RWPE1 (cell line): ENCODE results near the gene FALEC.

Experiments
- CTCF ChIA-PET: fragments of 350-600 bp; sonication (Branson Sonifier 250); formaldehyde crosslinking; extraction: SDS; loops from one replicate; lab custom pipeline; 2021; lab: Yijun Ruan, JAX
- POLR2A ChIA-PET: fragments of 400-600 bp; formaldehyde crosslinking; extraction: SDS; loops from one replicate; lab custom pipeline; 2020; ENCODE audit warnings: antibody characterized with exemption; ENCODE audit not compliant: low non-redundant PET; lab: Yijun Ruan, JAX
- DNase-seq: peaks from one replicate; pipeline ENCODE4 v3.0.0; 2012; ENCODE audit warnings: low spot score
- H3K27ac ChIP-seq: fragments of 450-650 bp; 2 replicates; pipeline ENCODE4 v1.5.1; 2017
- CTCF ChIP-seq: fragments of 450-650 bp; conservative IDR thresholded peaks from 2 replicates; pipeline ENCODE4 v1.5.1; 2017; ENCODE audit warnings: low read depth, mild to moderate bottlenecking

Gene FALEC

GRCh38 chr1:150514260-150514659 lies 1.3 kb upstream of the FALEC start:
- POLR2A ChIA-PET: no interaction called here
- TF ChIP-seq CTCF: no peak
- DNase-seq: no peak
- CTCF ChIA-PET: interaction anchor here (0.5 to 1.7 kb wide), 4 partner anchors 18 to 195 kb away, joined by 3 to 6 read pairs (median 4); no protein-coding TSS in a partner anchor
- peak overlapping the region; percentile 89 for H3K27ac ChIP-seq

GRCh38 chr1:150514913-150515327 lies 632 bp upstream of the FALEC start:
- DNase-seq: no peak
- CTCF ChIA-PET: interaction anchor here (0.5 to 1.7 kb wide), 6 partner anchors 18 to 95 kb away, joined by 3 to 8 read pairs (median 4); partner anchors contain the start of gene MCL1
- peak overlapping the region; percentile 89 for H3K27ac ChIP-seq
- POLR2A ChIA-PET: interaction anchor here (0.5 to 0.6 kb wide), 2 partner anchors 18 to 53 kb away, joined by 3 read pairs; no protein-coding TSS in a partner anchor
- TF ChIP-seq CTCF: no peak

- TF ChIP-seq CTCF: no peak
- H3K27ac ChIP-seq: peak overlapping the region; percentile 89
- no peak for DNase-seq
- POLR2A ChIA-PET: interaction anchor here (0.6 kb wide), 1 partner anchor 25 kb away, joined by 3 read pairs; no protein-coding TSS in a partner anchor
- CTCF ChIA-PET: interaction anchor here (1.6 kb wide), 1 partner anchor 17 kb away, joined by 8 read pairs; no protein-coding TSS in a partner anchor
Measured at GRCh38 chr1:150516050-150516591, 569 bp downstream of the FALEC start.

GRCh38 chr1:150516616-150517015 lies 1.1 kb downstream of the FALEC start:
- ChIA-PET POLR2A (no interaction called here), CTCF (interaction anchor here (1.6 kb wide), 1 partner anchor 16 kb away, joined by 8 read pairs; no protein-coding TSS in a partner anchor)
- DNase-seq: no peak
- no peak for TF ChIP-seq CTCF
- peak overlapping the region; percentile 38 for H3K27ac ChIP-seq

GRCh38 chr1:150521196-150521968 lies 5.8 kb downstream of the FALEC start:
- H3K27ac ChIP-seq: no peak overlapping the region
- no peak for TF ChIP-seq CTCF
- ChIA-PET POLR2A (no interaction called here), CTCF (interaction anchor here (0.6 kb wide), 1 partner anchor 23 kb away, joined by 4 read pairs; no protein-coding TSS in a partner anchor)
- no peak for DNase-seq

GRCh38 chr1:150525348-150525747 lies 9.8 kb downstream of the FALEC start:
- POLR2A ChIA-PET: no interaction called here
- no peak for TF ChIP-seq CTCF
- no peak overlapping the region for H3K27ac ChIP-seq
- DNase-seq: no peak
- CTCF ChIA-PET: no interaction called here
